Mucosa of descending colon (tissue), 3 donors: Measurements from ENCODE around the gene JAZF1. TPM values are rescaled to one million over a fixed set of nuclear protein-coding genes. Genes with fewer than 3 reads are reported as not detected.

ENCODE experiments used
- ATAC-seq: fragments of 200-7000 bp; cut with Tn5 transposase; one replicate; pipeline ENCODE4 v1.9.1; 2020; ENCODE audit warnings: mild to moderate bottlenecking, moderate library complexity
- DNase-seq, 3 donors: peaks; one replicate each; pipeline ENCODE4 v3.0.0-alpha.2; 2020
- H3K36me3 ChIP-seq: fragments of 200-600 bp; one replicate; pipeline ENCODE4 v1.8.0; 2021; ENCODE audit warnings: low read depth, mild to moderate bottlenecking
- H3K4me1 ChIP-seq: fragments of 200-600 bp; one replicate; pipeline ENCODE4 v1.8.0; 2021; ENCODE audit warnings: low read depth, mild to moderate bottlenecking
- H3K4me3 ChIP-seq: fragments of 200-600 bp; one replicate; pipeline ENCODE4 v1.8.0; 2021; ENCODE audit warnings: mild to moderate bottlenecking
- H3K9me3 ChIP-seq: fragments of 200-600 bp; one replicate; pipeline ENCODE4 v1.8.0; 2021; ENCODE audit warnings: mild to moderate bottlenecking
- intact Hi-C, 2 donors: fragments of 100-400 bp; cut with DNase I in 1 of 2; cut with micrococcal nuclease in 1 of 2; formaldehyde crosslinking; loops; one replicate each; pipeline versions ENCODE4 v1.11.0 to v1.11.1; 2022; cut with DNase I, micrococcal nuclease
- total RNA-seq, 3 donors: library from RNA; stranded (reverse); fragmentation: NEBNext Ultra II Directional in 2 of 3; extraction: Animal tissue kit (Norgen Biotek cat#: 25700) in 2 of 3; gene quantifications; one replicate each; pipeline versions ENCODE4 v1.2.1 to v1.2.4, GENCODE V29; 2021 to 2023
- TF ChIP-seq, protein P1 (sequence below): fragments of 200-600 bp; IDR thresholded peaks from one replicate; pipeline ENCODE4 v1.8.0; 2022; ENCODE audit warnings: antibody characterized with exemption, mild to moderate bottlenecking
- donor health status: DM: no; HTN: no; CAD: no; lungs with moderate emphysema.
- donor health status: DM: no; HTN: no; CAD: no.
- donor health status: DM: no; HTN: yes; CAD: no.

Gene JAZF1
- total RNA-seq, 3 donors from 2014 or later, result 4.9 to 68.4 (median 6.4) TPM

DNA sequence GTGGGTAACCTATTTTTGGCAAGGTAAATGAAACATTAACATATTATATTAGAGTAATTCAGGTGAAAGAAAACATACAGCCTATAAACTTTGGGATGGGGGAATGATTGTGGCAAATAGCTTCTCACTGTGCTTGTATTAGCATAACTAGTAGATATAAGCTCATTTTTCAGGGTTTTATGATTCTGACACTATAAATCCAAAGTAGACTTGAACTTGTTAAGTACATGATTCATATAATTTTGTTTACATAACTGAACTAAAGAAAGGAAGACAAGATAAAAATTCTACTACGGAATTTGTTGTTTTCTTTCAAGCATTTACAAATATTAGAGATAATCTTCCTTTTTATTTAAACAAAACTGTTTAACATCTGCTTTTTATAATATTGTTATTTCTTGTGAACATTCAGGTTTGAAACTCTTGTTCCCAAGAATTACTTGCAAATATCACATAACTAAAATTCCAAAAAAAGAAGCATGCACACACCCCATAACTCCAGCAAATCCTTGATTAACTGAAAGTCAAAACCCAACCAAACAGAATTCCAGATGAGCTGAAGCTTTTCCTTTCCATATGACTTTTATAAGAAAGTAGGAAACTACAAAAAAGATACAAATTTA, 142.3 kb downstream of the JAZF1 start:
- Histone ChIP-seq H3K9me3 (no peaks in the 10 kb centered on the region), H3K36me3 (no peaks in the 10 kb centered on the region), H3K4me1 (peaks cover 6% of the 10 kb centered on the region), H3K4me3 (no peak overlapping the region)
- intact Hi-C loops, result no loop called here
- ATAC-seq, result no peak
- TF ChIP-seq, protein P1, sequence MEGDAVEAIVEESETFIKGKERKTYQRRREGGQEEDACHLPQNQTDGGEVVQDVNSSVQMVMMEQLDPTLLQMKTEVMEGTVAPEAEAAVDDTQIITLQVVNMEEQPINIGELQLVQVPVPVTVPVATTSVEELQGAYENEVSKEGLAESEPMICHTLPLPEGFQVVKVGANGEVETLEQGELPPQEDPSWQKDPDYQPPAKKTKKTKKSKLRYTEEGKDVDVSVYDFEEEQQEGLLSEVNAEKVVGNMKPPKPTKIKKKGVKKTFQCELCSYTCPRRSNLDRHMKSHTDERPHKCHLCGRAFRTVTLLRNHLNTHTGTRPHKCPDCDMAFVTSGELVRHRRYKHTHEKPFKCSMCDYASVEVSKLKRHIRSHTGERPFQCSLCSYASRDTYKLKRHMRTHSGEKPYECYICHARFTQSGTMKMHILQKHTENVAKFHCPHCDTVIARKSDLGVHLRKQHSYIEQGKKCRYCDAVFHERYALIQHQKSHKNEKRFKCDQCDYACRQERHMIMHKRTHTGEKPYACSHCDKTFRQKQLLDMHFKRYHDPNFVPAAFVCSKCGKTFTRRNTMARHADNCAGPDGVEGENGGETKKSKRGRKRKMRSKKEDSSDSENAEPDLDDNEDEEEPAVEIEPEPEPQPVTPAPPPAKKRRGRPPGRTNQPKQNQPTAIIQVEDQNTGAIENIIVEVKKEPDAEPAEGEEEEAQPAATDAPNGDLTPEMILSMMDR, result no peak
- DNase-seq, result no peak

DNA sequence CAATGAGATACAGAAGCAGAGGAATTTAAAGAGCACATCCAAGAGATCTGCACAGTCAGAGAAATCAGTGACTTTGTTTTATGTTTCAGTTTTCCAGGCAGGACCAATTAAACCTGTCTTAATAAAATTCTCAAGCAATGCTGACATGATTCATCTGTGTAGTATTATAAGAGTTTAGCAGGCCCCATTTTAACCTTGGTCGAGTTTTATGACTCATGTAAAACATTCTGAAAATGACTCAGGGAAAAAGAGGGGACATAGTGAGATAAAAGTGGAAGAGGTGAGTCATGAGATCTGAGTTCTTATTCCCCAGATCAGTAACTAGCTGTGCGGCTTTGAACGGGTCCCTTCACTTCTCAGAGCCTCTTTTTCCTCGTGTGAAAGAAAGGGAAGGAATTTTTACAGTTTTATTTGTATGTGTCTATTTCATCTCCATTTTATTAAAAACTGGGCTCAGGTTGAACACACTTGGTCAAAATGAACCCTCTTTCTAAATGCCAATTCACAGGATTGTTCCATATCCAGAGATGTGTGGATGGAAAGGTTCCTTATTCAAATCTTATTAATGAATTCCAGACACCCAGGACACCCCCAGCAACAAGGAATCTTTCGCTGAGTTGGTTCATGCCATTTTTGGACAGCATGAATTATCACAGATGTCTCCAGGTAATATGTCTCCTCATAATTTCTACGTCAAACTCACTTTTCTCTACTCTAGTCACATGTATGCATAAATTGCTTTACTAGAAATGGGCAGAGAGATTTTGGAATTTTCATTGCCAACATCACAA, 143.2 kb downstream of the JAZF1 start:
- Histone ChIP-seq H3K4me3 (no peak overlapping the region), H3K36me3 (no peaks in the 10 kb centered on the region), H3K9me3 (no peaks in the 10 kb centered on the region), H3K4me1 (peaks cover 6% of the 10 kb centered on the region)
- TF ChIP-seq, protein P1, result no peak
- ATAC-seq, result peak; percentile 94
- intact Hi-C loops, result no loop called here
- no peak for DNase-seq

DNA sequence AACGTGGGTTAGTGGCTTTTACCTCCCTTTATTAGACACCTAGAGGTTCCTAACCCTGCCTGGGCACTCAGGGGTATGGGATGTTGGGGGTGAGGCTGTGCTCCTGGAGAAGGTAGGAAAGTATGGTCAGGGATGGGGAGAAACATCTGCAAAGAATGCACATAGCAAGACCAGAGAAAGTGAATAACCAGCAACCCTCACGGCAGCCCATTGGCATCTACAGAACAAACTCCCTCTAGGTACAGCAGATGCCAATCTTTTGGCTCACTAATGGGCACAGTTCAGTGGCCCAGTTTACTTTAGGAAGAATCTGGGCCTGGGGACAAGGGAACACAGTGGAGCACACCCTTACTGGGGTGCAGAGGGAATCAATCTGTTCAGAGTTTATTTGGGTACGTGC, 143.9 kb downstream of the JAZF1 start:
- intact Hi-C loops, result no loop called here
- Histone ChIP-seq H3K9me3 (no peaks in the 10 kb centered on the region), H3K4me1 (peaks cover 6% of the 10 kb centered on the region), H3K36me3 (no peaks in the 10 kb centered on the region), H3K4me3 (no peak overlapping the region)
- ATAC-seq (no peak), DNase-seq (no peak)
- TF ChIP-seq, protein P1, result no peak

DNA sequence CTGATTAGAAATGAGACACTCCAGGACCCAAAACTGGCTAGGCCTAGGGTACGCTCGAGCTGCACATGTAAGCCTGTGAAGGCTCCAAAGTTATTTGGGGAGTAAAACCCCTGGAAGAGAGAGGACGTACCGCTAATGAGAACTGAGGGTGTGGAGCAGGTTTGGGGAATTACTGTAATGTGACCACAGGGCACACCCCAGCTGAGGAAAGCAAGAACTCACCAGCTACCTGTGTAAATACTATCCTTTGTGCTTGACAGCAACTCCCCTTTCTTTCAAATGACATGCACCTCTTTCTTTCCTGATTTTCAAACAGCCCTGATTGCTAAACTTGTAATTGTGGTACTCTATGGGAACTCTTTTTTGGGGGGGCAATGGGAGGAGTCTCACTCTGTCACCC, 147.2 kb downstream of the JAZF1 start:
- ATAC-seq (no peak), DNase-seq (no peak)
- H3K4me1 ChIP-seq, result peaks cover 6% of the 10 kb centered on the region
- H3K9me3 ChIP-seq, result no peaks in the 10 kb centered on the region
- intact Hi-C loops, result no loop called here
- TF ChIP-seq, protein P1, result no peak
- no peak overlapping the region for H3K4me3 ChIP-seq
- H3K36me3 ChIP-seq, result no peaks in the 10 kb centered on the region

DNA sequence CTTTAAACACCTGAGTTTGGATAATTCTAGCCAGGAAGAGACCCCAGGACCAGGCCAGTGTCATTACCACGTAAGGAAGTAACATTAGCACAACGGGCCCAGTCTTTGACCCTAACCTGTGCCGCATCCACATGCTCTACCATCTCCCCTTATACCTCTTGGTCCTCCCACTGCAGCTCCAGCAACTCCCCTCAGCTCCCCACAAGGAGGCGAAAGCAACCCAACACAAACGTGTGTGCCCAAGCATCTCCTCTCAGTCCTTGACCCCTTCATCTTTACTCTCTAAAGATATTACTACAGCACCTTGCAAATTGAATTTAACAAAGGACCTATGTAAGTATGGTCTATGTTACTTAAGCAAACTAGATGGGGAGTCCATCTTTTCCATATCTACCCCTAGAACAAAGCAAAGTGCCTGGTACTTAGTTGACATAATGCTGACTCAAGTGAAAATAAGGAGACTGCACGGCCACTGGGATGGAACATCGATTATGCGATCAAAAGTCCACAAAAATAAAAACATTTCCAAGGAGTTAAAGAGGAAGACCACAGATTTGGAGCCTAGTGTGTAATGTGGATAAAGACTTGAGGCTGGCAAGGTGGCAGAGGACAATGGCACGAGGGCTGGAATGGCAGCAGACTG, 147.7 kb downstream of the JAZF1 start:
- intact Hi-C loops, result no loop called here
- TF ChIP-seq, protein P1, result no peak
- no peak for ATAC-seq
- no peak for DNase-seq
- H3K9me3 ChIP-seq, result no peaks in the 10 kb centered on the region
- peaks cover 6% of the 10 kb centered on the region for H3K4me1 ChIP-seq
- no peak overlapping the region for H3K4me3 ChIP-seq
- no peaks in the 10 kb centered on the region for H3K36me3 ChIP-seq
